ENCODE data around the gene CCDC14.

The CCDC14 gene

GRCh38 chr3:123948449-123948848 is 12.6 kb downstream of the CCDC14 start:
- CTCF ChIA-PET: no interaction called here
- Mint-ChIP-seq H3K27me3 (no peaks in the 10 kb centered on the region), H3K4me1 (no peaks in the 10 kb centered on the region), H3K9me3 (no peaks in the 10 kb centered on the region), H3K36me3 (peaks cover 28% of the 10 kb centered on the region), H3K27ac (no peak overlapping the region), H3K4me3 (no peak overlapping the region)
- no peak for DNase-seq

- Mint-ChIP-seq H3K9me3 (no peaks in the 10 kb centered on the region), H3K27me3 (no peaks in the 10 kb centered on the region), H3K4me3 (no peak overlapping the region), H3K27ac (no peak overlapping the region), H3K4me1 (no peaks in the 10 kb centered on the region), H3K36me3 (peaks cover 26% of the 10 kb centered on the region)
- CTCF ChIA-PET: no interaction called here
- no peak for DNase-seq
Observed at GRCh38 chr3:123947482-123947881, 13.5 kb downstream of the CCDC14 start.

DNA sequence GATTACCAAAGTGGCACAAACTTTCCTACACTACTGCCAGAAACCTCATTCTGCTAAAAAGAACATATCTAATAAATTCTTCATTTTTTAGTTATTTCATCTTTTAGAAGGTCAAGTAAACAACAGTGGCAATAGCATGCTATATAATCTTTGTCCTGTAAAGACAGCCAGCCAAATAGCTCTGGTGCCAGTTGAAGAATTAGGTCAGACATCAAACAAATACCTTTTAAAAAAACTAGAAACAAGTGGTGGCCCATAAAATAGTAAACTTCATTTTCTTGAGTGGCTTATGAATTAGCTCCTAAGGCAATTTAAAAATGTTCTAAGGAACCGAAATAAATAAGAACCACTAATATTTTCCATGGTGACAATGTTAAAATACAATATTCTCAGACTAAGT is 19.5 kb downstream of the CCDC14 start:
- no peak for DNase-seq
- H3K9me3 Mint-ChIP-seq: no peaks in the 10 kb centered on the region
- no peaks in the 10 kb centered on the region for H3K4me1 Mint-ChIP-seq
- CTCF ChIA-PET: interaction anchor here (1.6 kb wide), 1 partner anchor 92 kb away, joined by 3 read pairs; no protein-coding TSS in a partner anchor
- no peak overlapping the region for H3K27ac Mint-ChIP-seq
- H3K36me3 Mint-ChIP-seq: peaks cover 25% of the 10 kb centered on the region
- no peak overlapping the region for H3K4me3 Mint-ChIP-seq
- H3K27me3 Mint-ChIP-seq: no peaks in the 10 kb centered on the region

- DNase-seq: no peak
- H3K36me3 Mint-ChIP-seq: peaks cover 26% of the 10 kb centered on the region
- CTCF ChIA-PET: interaction anchor here (1.0 to 1.6 kb wide), 2 partner anchors 93 to 138 kb away, joined by 3 read pairs; no protein-coding TSS in a partner anchor
- no peaks in the 10 kb centered on the region for H3K9me3 Mint-ChIP-seq
- H3K4me1 Mint-ChIP-seq: no peaks in the 10 kb centered on the region
- H3K27me3 Mint-ChIP-seq: no peaks in the 10 kb centered on the region
- H3K4me3 Mint-ChIP-seq: no peak overlapping the region
- no peak overlapping the region for H3K27ac Mint-ChIP-seq
Observed at GRCh38 chr3:123941121-123941520, 19.9 kb downstream of the CCDC14 start.

- no peaks in the 10 kb centered on the region for H3K4me1 Mint-ChIP-seq
- H3K4me3 Mint-ChIP-seq: no peak overlapping the region
- H3K36me3 Mint-ChIP-seq: peaks cover 26% of the 10 kb centered on the region
- H3K9me3 Mint-ChIP-seq: no peaks in the 10 kb centered on the region
- H3K27ac Mint-ChIP-seq: no peak overlapping the region
- CTCF ChIA-PET: no interaction called here
- no peaks in the 10 kb centered on the region for H3K27me3 Mint-ChIP-seq
- DNase-seq: no peak
Observed at GRCh38 chr3:123939706-123940105, 21.3 kb downstream of the CCDC14 start.

GRCh38 chr3:123936400-123936799 is 24.6 kb downstream of the CCDC14 start:
- no peaks in the 10 kb centered on the region for H3K4me1 Mint-ChIP-seq
- H3K27ac Mint-ChIP-seq: no peak overlapping the region
- CTCF ChIA-PET: no interaction called here
- H3K27me3 Mint-ChIP-seq: no peaks in the 10 kb centered on the region
- no peak overlapping the region for H3K4me3 Mint-ChIP-seq
- no peak for DNase-seq
- H3K9me3 Mint-ChIP-seq: no peaks in the 10 kb centered on the region
- peaks cover 29% of the 10 kb centered on the region for H3K36me3 Mint-ChIP-seq

GRCh38 chr3:123935830-123936229 is 25.2 kb downstream of the CCDC14 start:
- Mint-ChIP-seq H3K9me3 (no peaks in the 10 kb centered on the region), H3K4me1 (no peaks in the 10 kb centered on the region), H3K36me3 (peaks cover 30% of the 10 kb centered on the region), H3K4me3 (no peak overlapping the region), H3K27me3 (no peaks in the 10 kb centered on the region), H3K27ac (no peak overlapping the region)
- CTCF ChIA-PET: no interaction called here
- no peak for DNase-seq

DNA sequence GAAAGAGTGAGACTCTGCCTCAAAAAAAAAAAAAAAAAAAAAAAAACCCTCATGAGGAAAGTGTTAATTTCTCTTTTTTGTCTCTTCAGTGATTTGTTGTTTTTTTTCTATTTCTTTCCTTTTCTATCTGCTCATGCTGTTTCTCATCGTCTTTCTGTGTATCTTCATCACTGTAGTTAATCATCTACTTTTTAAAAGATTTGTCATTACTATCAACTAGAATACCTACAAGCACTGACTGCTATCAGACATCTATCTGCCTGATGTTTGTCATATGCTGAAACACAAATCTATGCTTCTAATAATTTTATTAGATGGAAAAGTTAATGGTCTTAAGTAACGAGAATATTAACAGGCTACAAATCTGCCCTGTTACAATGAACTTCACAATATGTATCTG is 26.8 kb downstream of the CCDC14 start:
- no peak overlapping the region for H3K4me3 Mint-ChIP-seq
- no peak for DNase-seq
- H3K36me3 Mint-ChIP-seq: peaks cover 27% of the 10 kb centered on the region
- H3K27ac Mint-ChIP-seq: no peak overlapping the region
- H3K4me1 Mint-ChIP-seq: no peaks in the 10 kb centered on the region
- H3K9me3 Mint-ChIP-seq: no peaks in the 10 kb centered on the region
- no peaks in the 10 kb centered on the region for H3K27me3 Mint-ChIP-seq
- CTCF ChIA-PET: no interaction called here

DNA sequence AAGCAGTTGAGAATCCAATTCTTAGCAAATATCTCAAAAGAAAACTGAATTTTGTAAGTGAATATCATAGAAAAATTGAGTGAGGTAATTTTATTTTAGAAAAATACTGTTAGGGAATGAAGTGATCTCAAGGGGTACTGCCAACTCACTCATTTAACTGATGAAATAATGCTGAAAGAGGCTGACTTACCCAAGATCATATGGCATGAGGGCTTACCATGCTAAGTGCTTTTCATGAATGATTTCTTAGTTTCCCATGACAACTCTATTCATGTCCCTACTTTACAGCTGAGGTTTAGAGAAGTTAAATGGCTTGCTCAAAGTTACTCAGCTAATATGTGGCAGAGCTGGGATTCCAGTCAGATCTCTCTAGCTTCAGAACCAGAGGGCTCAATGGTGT is 30.6 kb downstream of the CCDC14 start:
- no peak overlapping the region for H3K27ac Mint-ChIP-seq
- H3K9me3 Mint-ChIP-seq: no peaks in the 10 kb centered on the region
- CTCF ChIA-PET: no interaction called here
- no peak for DNase-seq
- H3K4me3 Mint-ChIP-seq: no peak overlapping the region
- H3K27me3 Mint-ChIP-seq: no peaks in the 10 kb centered on the region
- peaks cover 22% of the 10 kb centered on the region for H3K36me3 Mint-ChIP-seq
- H3K4me1 Mint-ChIP-seq: no peaks in the 10 kb centered on the region

DNA sequence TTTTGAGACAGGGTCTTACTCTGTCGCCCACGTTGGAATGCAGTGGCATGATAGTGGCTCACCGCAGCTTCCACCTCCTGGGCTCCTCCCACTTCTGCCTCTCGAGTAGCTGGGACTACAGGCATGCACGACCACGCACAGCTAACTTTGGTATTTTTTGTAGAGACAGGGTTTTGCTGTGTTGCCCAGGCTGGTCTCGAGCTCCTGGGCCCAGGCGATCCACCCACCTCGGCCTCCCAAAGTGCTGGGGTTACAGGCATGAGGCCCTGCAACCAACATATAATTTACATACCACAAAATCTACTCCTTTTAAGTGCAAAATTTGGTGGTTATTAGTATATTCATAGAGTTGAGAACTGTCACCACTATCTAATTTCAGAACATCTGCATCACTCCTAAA is 31.7 kb downstream of the CCDC14 start:
- no peak for DNase-seq
- H3K4me1 Mint-ChIP-seq: no peaks in the 10 kb centered on the region
- H3K9me3 Mint-ChIP-seq: no peaks in the 10 kb centered on the region
- peaks cover 26% of the 10 kb centered on the region for H3K36me3 Mint-ChIP-seq
- H3K27ac Mint-ChIP-seq: no peak overlapping the region
- CTCF ChIA-PET: no interaction called here
- H3K4me3 Mint-ChIP-seq: no peak overlapping the region
- no peaks in the 10 kb centered on the region for H3K27me3 Mint-ChIP-seq

DNA sequence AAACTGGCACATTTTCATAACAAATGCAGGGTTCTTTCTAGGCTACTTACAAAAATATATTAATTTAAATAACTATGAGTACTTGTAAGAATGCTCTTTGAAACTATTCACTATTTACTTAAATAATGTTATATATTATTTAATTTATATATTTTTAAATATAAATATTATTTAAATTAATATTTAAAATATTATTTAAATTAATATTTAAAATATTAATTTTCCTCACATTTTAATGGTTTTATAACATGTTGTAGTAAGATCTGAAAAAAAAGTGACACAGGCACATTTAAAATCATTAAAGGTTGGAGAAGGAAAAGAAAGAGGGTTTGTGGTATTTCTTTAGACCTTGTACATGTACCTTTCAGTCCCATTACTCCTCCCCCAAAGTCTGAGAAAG is 34.6 kb downstream of the CCDC14 start:
- no peaks in the 10 kb centered on the region for H3K4me1 Mint-ChIP-seq
- H3K27ac Mint-ChIP-seq: no peak overlapping the region

GRCh38 chr3:123920868-123921267 is 40.2 kb downstream of the CCDC14 start:
- DNase-seq: no peak
- Mint-ChIP-seq H3K4me3 (no peak overlapping the region), H3K27me3 (no peaks in the 10 kb centered on the region), H3K4me1 (peaks cover 10% of the 10 kb centered on the region), H3K36me3 (peaks cover 45% of the 10 kb centered on the region), H3K9me3 (peaks cover 23% of the 10 kb centered on the region), H3K27ac (no peak overlapping the region)
- CTCF ChIA-PET: no interaction called here

More for the DNA sequence above, 34.6 kb downstream of the CCDC14 start:
- no peaks in the 10 kb centered on the region for H3K27me3 Mint-ChIP-seq
- peaks cover 41% of the 10 kb centered on the region for H3K36me3 Mint-ChIP-seq
- no peak overlapping the region for H3K4me3 Mint-ChIP-seq
- peaks cover 12% of the 10 kb centered on the region for H3K9me3 Mint-ChIP-seq
- CTCF ChIA-PET: no interaction called here
- DNase-seq: no peak

GRCh38 chr3:123920383-123920782 is 40.6 kb downstream of the CCDC14 start:
- DNase-seq: no peak
- H3K4me1 Mint-ChIP-seq: peaks cover 10% of the 10 kb centered on the region
- H3K27me3 Mint-ChIP-seq: no peaks in the 10 kb centered on the region
- no peak overlapping the region for H3K27ac Mint-ChIP-seq
- CTCF ChIA-PET: no interaction called here
- peaks cover 46% of the 10 kb centered on the region for H3K36me3 Mint-ChIP-seq
- H3K4me3 Mint-ChIP-seq: no peak overlapping the region
- H3K9me3 Mint-ChIP-seq: peaks cover 23% of the 10 kb centered on the region

- Mint-ChIP-seq H3K4me1 (peaks cover 10% of the 10 kb centered on the region), H3K27ac (no peak overlapping the region), H3K4me3 (no peak overlapping the region), H3K9me3 (peaks cover 23% of the 10 kb centered on the region), H3K36me3 (peaks cover 47% of the 10 kb centered on the region), H3K27me3 (no peaks in the 10 kb centered on the region)
- CTCF ChIA-PET: no interaction called here
- no peak for DNase-seq
Observed at GRCh38 chr3:123919353-123919752, 41.7 kb downstream of the CCDC14 start.

GRCh38 chr3:123914829-123915228 is 46.2 kb downstream of the CCDC14 start:
- H3K27me3 Mint-ChIP-seq: no peaks in the 10 kb centered on the region
- CTCF ChIA-PET: no interaction called here
- H3K4me1 Mint-ChIP-seq: no peaks in the 10 kb centered on the region
- H3K4me3 Mint-ChIP-seq: no peak overlapping the region
- no peak overlapping the region for H3K27ac Mint-ChIP-seq
- no peaks in the 10 kb centered on the region for H3K9me3 Mint-ChIP-seq
- H3K36me3 Mint-ChIP-seq: peaks cover 12% of the 10 kb centered on the region
- no peak for DNase-seq

GRCh38 chr3:123909785-123910184 is 51.2 kb downstream of the CCDC14 start:
- no peaks in the 10 kb centered on the region for H3K9me3 Mint-ChIP-seq
- CTCF ChIA-PET: no interaction called here
- no peak for DNase-seq
- H3K27ac Mint-ChIP-seq: no peak overlapping the region
- H3K4me1 Mint-ChIP-seq: no peaks in the 10 kb centered on the region
- peaks cover 3% of the 10 kb centered on the region for H3K36me3 Mint-ChIP-seq
- H3K27me3 Mint-ChIP-seq: peaks cover 4% of the 10 kb centered on the region
- H3K4me3 Mint-ChIP-seq: no peak overlapping the region
